Stimulated activated CD8-positive, alpha-beta memory T cell treated with anti-CD3 and anti-CD28 coated beads, Interleukin-15, amount 100 ng/mL, for 4 hours (primary cell): ENCODE results near the gene SLC29A3.

Source experiments
- DNase-seq, 2 donors: peaks; one replicate each; pipeline ENCODE4 v3.0.0-alpha.2; 2020; ENCODE audit warnings: low read depth in 2 of 2

SLC29A3 gene

GRCh38 chr10:71321386-71321785 lies 2.3 kb downstream of the SLC29A3 start:
- no peak for DNase-seq

GRCh38 chr10:71323407-71323806 lies 4.3 kb downstream of the SLC29A3 start:
- no peak for DNase-seq

DNA sequence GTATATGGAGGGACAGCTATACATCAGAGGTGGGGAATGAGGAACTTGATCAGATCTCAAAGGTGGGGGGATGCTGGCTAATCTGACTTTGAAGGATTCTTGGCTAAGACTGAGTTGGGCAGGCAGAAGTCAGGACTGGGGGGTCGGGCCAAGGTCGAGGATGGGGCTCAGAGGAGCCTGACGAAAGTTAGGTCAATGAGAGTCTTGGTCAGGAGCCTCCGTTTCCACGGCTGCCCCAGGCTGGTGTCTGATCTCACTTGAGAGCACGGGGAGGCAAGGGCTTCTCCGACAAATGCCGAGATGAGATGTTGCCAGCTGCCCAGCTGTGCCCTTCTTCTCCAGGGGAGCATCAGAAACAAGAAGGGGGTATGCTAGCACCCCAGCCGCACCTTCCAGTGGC lies 5.7 kb downstream of the SLC29A3 start:
- no peak for DNase-seq

- no peak for DNase-seq
Observed at GRCh38 chr10:71325267-71325666, 6.2 kb downstream of the SLC29A3 start.

GRCh38 chr10:71326464-71326881 lies 7.4 kb downstream of the SLC29A3 start:
- DNase-seq, result no peak

DNA sequence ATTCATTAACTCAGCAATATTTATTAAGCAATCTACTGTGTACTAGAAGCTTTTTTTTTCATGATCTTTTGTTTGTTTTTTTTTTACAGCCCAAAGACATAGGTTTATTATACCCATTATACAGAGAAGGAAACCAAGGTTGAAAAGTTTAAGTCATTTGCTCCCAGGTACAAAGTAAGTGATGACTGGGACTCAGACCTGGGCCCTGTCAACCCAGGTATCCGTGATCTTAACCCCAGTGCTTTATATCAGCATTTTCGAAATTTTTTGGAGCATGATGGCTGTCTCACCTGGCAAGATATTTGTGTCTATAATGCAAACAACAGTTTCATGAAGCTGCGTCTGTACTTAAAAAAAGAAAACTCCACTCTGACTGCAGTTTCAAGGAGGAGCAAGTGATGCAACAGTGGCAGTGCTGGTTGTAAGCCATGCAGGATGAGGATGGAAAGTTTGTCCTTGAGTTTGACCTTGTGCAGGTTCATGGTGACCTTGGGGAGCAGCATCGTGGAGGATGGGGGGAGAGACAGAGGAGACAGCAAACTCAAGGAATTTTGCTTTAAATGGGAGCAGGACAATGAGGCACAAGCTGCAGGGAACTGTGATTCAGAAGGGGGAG lies 11.8 kb downstream of the SLC29A3 start:
- no peak for DNase-seq

DNA sequence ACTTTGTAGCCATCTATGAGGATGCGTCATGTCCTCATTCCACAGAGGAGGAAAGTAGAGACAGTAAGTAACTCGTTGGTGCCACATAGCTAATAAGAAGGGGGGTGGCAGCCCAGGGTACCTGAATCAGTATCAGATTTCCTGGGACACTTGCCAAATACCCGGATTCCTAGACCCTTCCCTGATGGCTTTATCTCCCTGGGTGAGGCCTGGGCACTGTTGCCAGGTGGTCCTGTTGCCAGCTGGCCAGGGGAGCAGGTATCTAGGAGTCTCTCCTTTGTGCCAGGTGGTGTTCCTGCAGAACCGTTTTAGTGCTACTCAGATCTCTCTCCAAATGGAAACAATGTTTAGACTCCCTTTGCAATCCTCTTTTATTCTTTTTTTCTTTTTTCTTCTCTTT lies 12.7 kb downstream of the SLC29A3 start:
- no peak for DNase-seq

- DNase-seq, result no peak
Observed at GRCh38 chr10:71332466-71332865, 13.4 kb downstream of the SLC29A3 start.

GRCh38 chr10:71333129-71333887 lies 14.2 kb downstream of the SLC29A3 start:
- DNase-seq, result no peak

GRCh38 chr10:71334221-71334791 lies 15.2 kb downstream of the SLC29A3 start:
- DNase-seq, result no peak

GRCh38 chr10:71335173-71335708 lies 16.2 kb downstream of the SLC29A3 start:
- no peak for DNase-seq

GRCh38 chr10:71336632-71337031 lies 17.6 kb downstream of the SLC29A3 start:
- DNase-seq, result no peak

GRCh38 chr10:71337219-71337701 lies 18.2 kb downstream of the SLC29A3 start:
- DNase-seq, result no peak

GRCh38 chr10:71338728-71339495 lies 19.9 kb downstream of the SLC29A3 start:
- no peak for DNase-seq

GRCh38 chr10:71339796-71340589 lies 20.9 kb downstream of the SLC29A3 start:
- no peak for DNase-seq

GRCh38 chr10:71342573-71343391 lies 23.7 kb downstream of the SLC29A3 start:
- DNase-seq, result no peak

GRCh38 chr10:71343392-71343773 lies 24.3 kb downstream of the SLC29A3 start:
- DNase-seq, result no peak

DNA sequence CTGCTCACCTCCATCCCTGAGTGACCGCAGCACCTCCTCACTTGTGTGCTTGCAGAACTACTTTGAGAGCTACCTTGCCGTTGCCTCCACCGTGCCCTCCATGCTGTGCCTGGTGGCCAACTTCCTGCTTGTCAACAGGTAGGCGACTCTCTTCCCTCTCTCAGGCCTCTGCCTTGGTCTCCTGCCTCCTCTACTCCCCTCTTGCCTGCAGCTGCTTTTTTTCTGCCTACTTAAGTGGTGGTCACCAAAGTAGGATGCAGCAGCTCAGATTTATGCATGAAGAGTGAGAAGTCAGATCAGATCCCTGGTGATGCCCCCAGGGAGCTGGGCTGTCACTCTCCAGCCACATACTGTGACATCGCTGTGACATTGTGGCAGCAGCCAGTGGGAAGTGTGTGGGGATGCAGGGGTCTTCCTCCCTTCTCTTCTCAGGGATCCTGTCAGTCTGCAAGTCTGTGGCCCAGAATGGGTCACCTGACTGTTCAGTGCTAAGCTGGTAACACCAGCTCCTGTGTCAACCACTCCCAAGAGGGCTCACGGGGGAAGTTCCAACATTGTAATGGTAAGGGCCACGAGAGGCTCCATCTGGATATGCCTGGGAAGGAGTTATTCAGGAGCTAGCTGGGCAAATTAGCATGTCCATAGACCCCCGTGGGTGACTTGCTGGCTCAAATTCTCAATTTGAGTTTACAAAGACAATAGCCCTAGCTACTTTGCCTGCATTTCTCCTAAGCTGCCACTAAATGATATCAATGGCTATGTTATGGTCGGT lies 25.3 kb downstream of the SLC29A3 start:
- DNase-seq, result no peak

- DNase-seq, result no peak
Observed at GRCh38 chr10:71344993-71345480, 26.0 kb downstream of the SLC29A3 start.
